ENCODE data around the gene SYDE1. TPM values are rescaled to one million over a fixed set of nuclear protein-coding genes. Genes with fewer than 3 reads are reported as not detected.

SYDE1 gene
- total and polyA plus RNA-seq, 2 of the 4 experiments (the other 2 are of a cell fraction): 19.4 to 64.9 TPM

DNA sequence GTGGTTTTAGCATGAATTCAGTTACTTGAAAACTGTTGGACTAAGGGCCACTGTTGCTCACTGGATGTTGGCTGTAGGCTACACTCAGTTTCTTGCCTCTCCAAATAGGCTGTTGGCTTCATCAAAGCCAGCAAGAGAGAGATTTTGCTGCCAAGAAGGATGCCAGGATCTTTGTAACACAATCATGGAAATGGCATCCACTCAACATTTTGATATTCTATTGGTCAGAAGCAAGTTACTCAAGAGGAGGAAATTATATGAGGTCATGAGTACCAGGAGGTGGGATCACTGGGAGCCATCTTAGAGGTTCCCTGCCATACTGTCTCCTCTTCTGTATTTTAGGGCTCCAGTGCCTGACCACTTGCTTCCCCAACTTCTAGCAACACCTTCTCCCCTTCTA lies 30.6 kb downstream of the SYDE1 start:
- H3K9me3 ChIP-seq (ENCODE audit: control insufficient read depth, insufficient read depth, low read length): peaks cover 9% of the 10 kb centered on the region
- peak overlapping the region; percentile 92 for H4K91ac ChIP-seq (ENCODE audit: insufficient read depth, low read depth, low read length)
- peak overlapping the region; percentile 92 for H2BK120ac ChIP-seq (ENCODE audit: low read depth, low read length)
- TF ChIP-seq RCOR1 (IDR thresholded peaks at IDR 0.05; ENCODE audit: insufficient replicate concordance, low read length) (no peak), POLR2A (IDR thresholded peaks at IDR 0.05; ENCODE audit: low read depth, low read length) (no peak), CEBPB (IDR thresholded peaks at IDR 0.05; ENCODE audit: low read depth, low read length) (peak; percentile 53; the same call in 1 of the 2 replicates), BHLHE40 (IDR thresholded peaks at IDR 0.05; ENCODE audit: low read depth, low read length) (no peak), FOS (IDR thresholded peaks at IDR 0.05; ENCODE audit: low read depth, low read length) (no peak)
- TF ChIP-seq, protein P1, sequence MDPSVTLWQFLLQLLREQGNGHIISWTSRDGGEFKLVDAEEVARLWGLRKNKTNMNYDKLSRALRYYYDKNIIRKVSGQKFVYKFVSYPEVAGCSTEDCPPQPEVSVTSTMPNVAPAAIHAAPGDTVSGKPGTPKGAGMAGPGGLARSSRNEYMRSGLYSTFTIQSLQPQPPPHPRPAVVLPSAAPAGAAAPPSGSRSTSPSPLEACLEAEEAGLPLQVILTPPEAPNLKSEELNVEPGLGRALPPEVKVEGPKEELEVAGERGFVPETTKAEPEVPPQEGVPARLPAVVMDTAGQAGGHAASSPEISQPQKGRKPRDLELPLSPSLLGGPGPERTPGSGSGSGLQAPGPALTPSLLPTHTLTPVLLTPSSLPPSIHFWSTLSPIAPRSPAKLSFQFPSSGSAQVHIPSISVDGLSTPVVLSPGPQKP (IDR thresholded peaks at IDR 0.05; ENCODE audit: borderline replicate concordance, low read depth, low read length): no peak
- H3K27me3 ChIP-seq (ENCODE audit: control insufficient read depth, insufficient read depth, low read length): no peaks in the 10 kb centered on the region
- peak overlapping the region; percentile 73 for H2AFZ ChIP-seq (replicated peaks; ENCODE audit: low read length, poor library complexity)
- dilution Hi-C loops (cut with HindIII; ENCODE audit: low sequenced_read_pairs, unreplicated experiment) (no loop called here), intact Hi-C loops (cut with micrococcal nuclease) (no loop called here), in situ Hi-C loops (cut with MboI; ENCODE audit: low sequenced_read_pairs) (no loop called here)
- H3K18ac ChIP-seq (ENCODE audit: low read depth, low read length): peak overlapping the region; percentile 87
- ATAC-seq (ENCODE audit: low read depth): peak; percentile 27
- H3K23ac ChIP-seq (ENCODE audit: low read depth, low read length): peak overlapping the region; percentile 85
- H3K4ac ChIP-seq (ENCODE audit: low read depth, low read length): peak overlapping the region; percentile 94
- ChIA-PET POLR2A (ENCODE audit: unreplicated experiment) (interaction anchor here (0.7 kb wide), 1 partner anchor 82 kb away, joined by 6 read pairs; no protein-coding TSS in a partner anchor), CTCF (interaction anchor here (0.7 to 1.4 kb wide), 2 partner anchors 12 to 16 kb away, joined by 3 read pairs; a partner anchor contains a TSS)
- H3K27ac ChIP-seq (ENCODE audit: insufficient read depth, low read length): peak overlapping the region; percentile 87
- no peaks in the 10 kb centered on the region for H4K20me1 ChIP-seq (ENCODE audit: insufficient read depth, low read length)
- peak overlapping the region; percentile 63 to 90 for H4K8ac ChIP-seq (ENCODE audit: low read depth in 2 of 2, low read length in 2 of 2)
- peak; percentile 70 for DNase-seq
- peak overlapping the region; percentile 81 for H4K5ac ChIP-seq (ENCODE audit: low read depth, low read length)
- peak overlapping the region; percentile 78; the same call in 1 of the 2 replicates for H3K56ac ChIP-seq (ENCODE audit: extremely low read depth, insufficient read depth, low read length)
- BruUV-seq (replicated peaks): no TSS peak
- peaks cover 13% of the 10 kb centered on the region for H3K4me1 ChIP-seq (ENCODE audit: control insufficient read depth, insufficient read depth, low read length)
- H3K14ac ChIP-seq (replicated peaks; ENCODE audit: low read depth, low read length): peak overlapping the region; percentile 90
- peak overlapping the region; percentile 60 for H2AK9ac ChIP-seq (replicated peaks; ENCODE audit: low read depth, low read length, poor library complexity)
- no peaks in the 10 kb centered on the region for H3K79me1 ChIP-seq (ENCODE audit: low read depth in 1 of 2, low read length in 2 of 2)
- H3K9ac ChIP-seq (ENCODE audit: low read depth, low read length): no peak overlapping the region
- peak overlapping the region; percentile 93 for H2BK20ac ChIP-seq (ENCODE audit: low read depth, low read length)
- H2AK5ac ChIP-seq (ENCODE audit: low read depth, low read length): peak overlapping the region; percentile 91
- H3K4me2 ChIP-seq (ENCODE audit: low read depth, low read length): peak overlapping the region; percentile 3; the same call in 1 of the 2 replicates
- H3K9me1 ChIP-seq (ENCODE audit: insufficient read depth, low read length): 0 out of 2 replicates have a peak, but pooled peaks cover 2% of the 10 kb centered on the region
- no peaks in the 10 kb centered on the region for H3K36me3 ChIP-seq (ENCODE audit: control insufficient read depth, insufficient read depth, low read length)
- no peak overlapping the region for H3K4me3 ChIP-seq (ENCODE audit: insufficient read depth, low read depth, low read length)
- peak overlapping the region; percentile 89; the same call in 2 of the 3 replicates for H2BK15ac ChIP-seq (ENCODE audit: low read depth, low read length)
- peak overlapping the region; percentile 91 for H2BK5ac ChIP-seq (ENCODE audit: low read depth, low read length, poor library complexity, severe bottlenecking)

Measured in IMR-90 (cell line).